RWPE2 (cell line): ENCODE results near the gene TPSD1.
"Not testable (repeated sequence)": the region's sequence is repeated elsewhere in the genome, so short reads cannot be mapped to it uniquely, and the experiment has no call there.

Experiments
- ATAC-seq: fragments of 200-7000 bp; cut with Tn5 transposase; 3 replicates; pipeline ENCODE4 v1.9.1; 2021; ENCODE audit warnings: low read depth
- DNase-seq: peaks from one replicate; pipeline ENCODE4 v3.0.0-alpha.2; 2020; ENCODE audit warnings: low spot score
- H3K27ac ChIP-seq: fragments of 450-650 bp; 2 replicates; pipeline ENCODE4 v1.5.1; 2017; ENCODE audit warnings: mild to moderate bottlenecking; ENCODE audit not compliant: poor library complexity, severe bottlenecking
- H3K27me3 ChIP-seq: fragments of 250-450 bp; sonication (Bioruptor Pico); 2 replicates; pipeline ENCODE4 v1.5.1; 2021; ENCODE audit warnings: mild to moderate bottlenecking, moderate library complexity; ENCODE audit not compliant: insufficient read depth, poor library complexity, severe bottlenecking
- H3K36me3 ChIP-seq: fragments of 250-450 bp; sonication (Bioruptor Pico); 2 replicates; pipeline ENCODE4 v1.5.1; 2020; ENCODE audit warnings: low read depth, mild to moderate bottlenecking, moderate library complexity
- H3K4me1 ChIP-seq: fragments of 250-450 bp; sonication (Bioruptor Pico); 2 replicates; pipeline ENCODE4 v1.5.1; 2021; ENCODE audit warnings: mild to moderate bottlenecking, moderate library complexity; ENCODE audit not compliant: insufficient read depth, poor library complexity, severe bottlenecking
- H3K4me3 ChIP-seq: fragments of 250-450 bp; sonication (Bioruptor Pico); 2 replicates; pipeline ENCODE4 v1.5.1; 2021; ENCODE audit warnings: mild to moderate bottlenecking, moderate library complexity; ENCODE audit not compliant: severe bottlenecking
- H3K9me3 ChIP-seq: fragments of 250-450 bp; sonication (Bioruptor Pico); 2 replicates; pipeline ENCODE4 v1.5.1; 2021; ENCODE audit warnings: mild to moderate bottlenecking, moderate library complexity; ENCODE audit not compliant: severe bottlenecking
- TF ChIP-seq, protein P1 (sequence below): fragments of 450-650 bp; IDR thresholded peaks from one replicate; pipeline ENCODE4 v1.5.1; 2017; ENCODE audit warnings: mild to moderate bottlenecking, moderate library complexity; ENCODE audit not compliant: poor library complexity, severe bottlenecking

The TPSD1 gene

DNA sequence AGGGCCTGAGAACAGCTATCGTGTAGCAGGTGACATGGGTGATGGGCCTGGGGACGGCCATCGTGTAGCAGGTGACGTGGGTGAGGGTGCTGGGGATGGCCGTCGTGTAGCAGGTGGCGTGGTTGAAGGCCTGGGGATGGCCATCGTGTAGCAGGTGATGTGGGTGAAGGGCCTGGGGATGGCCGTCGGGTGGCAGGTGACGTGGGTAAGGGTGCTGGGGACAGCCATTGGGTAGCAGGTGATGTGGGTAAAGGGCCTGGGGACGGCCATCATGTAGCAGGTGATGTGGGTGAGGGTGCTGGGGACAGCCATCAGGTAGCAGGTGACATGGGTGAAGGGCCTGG is 15.5 kb downstream of the TPSD1 start:
- no peak for ATAC-seq

DNA sequence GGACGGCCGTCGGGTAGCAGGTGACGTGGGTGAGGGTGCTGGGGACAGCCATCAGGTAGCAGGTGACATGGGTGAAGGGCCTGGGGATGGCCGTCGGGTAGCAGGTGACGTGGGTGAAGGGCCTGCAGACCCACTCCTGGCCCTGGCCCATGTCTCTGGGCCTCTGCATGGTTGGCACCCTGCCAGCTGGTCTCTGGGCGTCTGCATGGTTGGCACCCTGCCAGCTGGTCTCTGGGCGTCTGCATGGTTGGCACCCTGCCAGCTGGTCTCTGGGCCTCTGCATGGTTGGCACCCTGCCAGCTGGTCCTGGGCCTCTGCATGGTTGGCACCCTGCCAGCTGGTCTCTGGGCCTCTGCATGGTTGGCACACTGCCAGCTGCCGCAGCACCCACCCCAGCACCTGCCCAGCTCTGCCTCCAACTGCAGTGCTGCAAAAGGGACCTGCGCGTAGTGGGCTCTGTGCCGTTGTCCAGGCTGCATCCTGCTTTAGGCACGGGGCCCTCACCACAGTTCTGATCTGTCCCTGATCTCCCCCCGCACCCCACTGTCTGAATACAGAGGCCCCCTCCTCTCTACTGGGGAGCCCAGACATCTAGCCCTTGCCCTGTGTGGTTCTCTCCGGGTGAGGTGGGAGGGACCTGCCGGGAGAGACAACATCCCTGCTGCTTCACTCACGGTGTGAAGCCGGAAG is 16.0 kb downstream of the TPSD1 start:
- DNase-seq, result peak; percentile 47
- H3K27ac ChIP-seq, H3K9me3 ChIP-seq, H3K36me3 ChIP-seq, H3K27me3 ChIP-seq, H3K4me1 ChIP-seq, H3K4me3 ChIP-seq: not testable (repeated sequence)
- peak; percentile 56; the same call in 2 of the 3 replicates for ATAC-seq

More for the DNA sequence above, 15.5 kb downstream of the TPSD1 start:
- H3K4me1 ChIP-seq, result no peaks in the 10 kb centered on the region
- H3K27me3 ChIP-seq, result peaks cover 8% of the 10 kb centered on the region
- no peak overlapping the region for H3K27ac ChIP-seq
- H3K36me3 ChIP-seq, result no peaks in the 10 kb centered on the region
- H3K4me3 ChIP-seq, result no peak overlapping the region
- H3K9me3 ChIP-seq, result no peaks in the 10 kb centered on the region
- TF ChIP-seq, protein P1, sequence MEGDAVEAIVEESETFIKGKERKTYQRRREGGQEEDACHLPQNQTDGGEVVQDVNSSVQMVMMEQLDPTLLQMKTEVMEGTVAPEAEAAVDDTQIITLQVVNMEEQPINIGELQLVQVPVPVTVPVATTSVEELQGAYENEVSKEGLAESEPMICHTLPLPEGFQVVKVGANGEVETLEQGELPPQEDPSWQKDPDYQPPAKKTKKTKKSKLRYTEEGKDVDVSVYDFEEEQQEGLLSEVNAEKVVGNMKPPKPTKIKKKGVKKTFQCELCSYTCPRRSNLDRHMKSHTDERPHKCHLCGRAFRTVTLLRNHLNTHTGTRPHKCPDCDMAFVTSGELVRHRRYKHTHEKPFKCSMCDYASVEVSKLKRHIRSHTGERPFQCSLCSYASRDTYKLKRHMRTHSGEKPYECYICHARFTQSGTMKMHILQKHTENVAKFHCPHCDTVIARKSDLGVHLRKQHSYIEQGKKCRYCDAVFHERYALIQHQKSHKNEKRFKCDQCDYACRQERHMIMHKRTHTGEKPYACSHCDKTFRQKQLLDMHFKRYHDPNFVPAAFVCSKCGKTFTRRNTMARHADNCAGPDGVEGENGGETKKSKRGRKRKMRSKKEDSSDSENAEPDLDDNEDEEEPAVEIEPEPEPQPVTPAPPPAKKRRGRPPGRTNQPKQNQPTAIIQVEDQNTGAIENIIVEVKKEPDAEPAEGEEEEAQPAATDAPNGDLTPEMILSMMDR, result no peak
- DNase-seq, result no peak

DNA sequence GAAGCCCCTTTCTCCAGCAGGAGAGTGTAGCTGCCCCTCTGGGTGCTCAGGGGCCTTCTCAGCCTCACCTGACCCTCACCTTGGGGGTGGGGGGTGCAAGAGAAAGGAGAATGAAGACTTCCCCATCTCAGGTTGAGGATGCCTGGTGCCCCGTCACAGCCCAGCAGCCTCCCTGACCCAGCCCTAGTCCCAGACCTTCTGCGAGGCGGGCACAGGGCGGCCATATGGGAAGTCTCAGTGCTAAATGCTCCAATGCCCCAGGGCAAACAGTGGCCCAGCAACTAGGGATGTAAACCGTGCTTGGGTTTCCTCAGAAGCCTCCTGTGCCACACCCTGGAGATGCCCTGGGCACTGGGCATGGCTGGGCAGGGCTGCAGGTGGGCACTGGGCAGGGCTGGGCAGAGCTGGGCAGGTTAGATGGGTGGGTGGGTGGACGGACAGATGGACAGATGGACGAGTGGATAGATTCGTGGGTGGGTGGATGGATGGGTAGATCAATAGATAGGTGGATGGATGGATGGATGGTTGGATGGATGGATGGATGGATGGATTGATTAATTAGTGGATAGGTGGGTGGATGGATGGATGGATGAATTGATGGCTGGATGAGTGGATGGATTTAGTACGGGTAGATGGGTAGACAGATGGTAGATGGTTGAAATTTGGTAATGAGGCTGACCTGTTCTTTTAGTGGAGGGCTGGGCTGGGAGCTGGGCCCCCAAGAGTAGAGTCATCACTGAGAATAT is 16.8 kb downstream of the TPSD1 start:
- no peaks in the 10 kb centered on the region for H3K9me3 ChIP-seq
- H3K27ac ChIP-seq, result no peak overlapping the region
- H3K36me3 ChIP-seq, result no peaks in the 10 kb centered on the region
- ATAC-seq, result no peak
- DNase-seq, result peak; percentile 47
- H3K4me1 ChIP-seq, result no peaks in the 10 kb centered on the region
- peaks cover 11% of the 10 kb centered on the region for H3K27me3 ChIP-seq
- TF ChIP-seq, protein P1, result no peak
- H3K4me3 ChIP-seq, result no peak overlapping the region

DNA sequence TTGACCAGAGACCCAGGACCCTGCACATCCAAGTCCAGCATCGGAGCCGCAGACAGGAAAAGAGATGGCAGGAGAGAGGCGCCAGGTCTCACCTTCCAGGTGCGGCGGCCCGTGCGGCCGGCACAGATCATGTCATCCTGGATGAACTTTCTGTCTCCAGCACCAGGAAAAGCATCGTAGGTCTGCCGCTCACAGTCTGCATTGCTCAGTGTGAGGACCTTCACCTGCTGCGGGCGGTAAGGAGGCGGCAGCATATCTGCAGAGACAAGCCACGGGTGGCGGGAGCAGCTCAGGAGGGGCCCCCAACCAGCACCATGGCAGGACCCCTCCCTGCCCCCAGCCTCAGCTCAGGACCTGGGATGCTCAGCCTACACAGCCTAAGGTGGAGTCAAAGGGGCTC is 17.9 kb downstream of the TPSD1 start:
- Histone ChIP-seq H3K4me1 (no peaks in the 10 kb centered on the region), H3K36me3 (no peaks in the 10 kb centered on the region), H3K9me3 (no peaks in the 10 kb centered on the region), H3K27ac (no peak overlapping the region), H3K4me3 (no peak overlapping the region), H3K27me3 (peaks cover 11% of the 10 kb centered on the region)
- no peak for DNase-seq
- ATAC-seq, result no peak
- TF ChIP-seq, protein P1, result no peak

DNA sequence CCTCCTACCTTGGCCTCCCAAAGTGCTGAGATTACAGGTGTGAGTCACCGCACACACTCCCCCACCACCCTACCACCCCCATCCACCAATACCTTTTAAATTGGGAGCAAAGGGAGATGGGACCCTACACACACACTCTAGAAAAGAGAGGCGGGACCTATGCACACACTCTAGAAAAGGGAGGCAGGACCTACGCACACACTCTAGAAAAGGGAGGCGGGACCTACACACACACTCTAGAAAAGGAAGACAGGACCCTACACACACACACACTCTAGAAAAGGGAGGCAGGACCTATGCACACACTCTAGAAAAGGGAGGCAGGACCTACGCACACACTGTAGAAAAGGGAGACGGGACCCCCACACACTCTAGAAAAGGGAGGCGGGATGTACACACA is 18.9 kb downstream of the TPSD1 start:
- Histone ChIP-seq H3K4me3 (no peak overlapping the region), H3K4me1 (no peaks in the 10 kb centered on the region), H3K27ac (no peak overlapping the region), H3K36me3 (no peaks in the 10 kb centered on the region), H3K9me3 (no peaks in the 10 kb centered on the region), H3K27me3 (peaks cover 11% of the 10 kb centered on the region)
- DNase-seq (no peak), ATAC-seq (no peak)
- TF ChIP-seq, protein P1, result no peak
